SH-SY5Y (cell line): ENCODE results near the gene FRMD4A.

Source experiments
- GATA2 ChIP-seq: IDR thresholded peaks from 2 replicates; pipeline ENCODE4 v1.6.1; 2011; ENCODE audit warnings: mild to moderate bottlenecking, low read depth, low read length
- GATA3 ChIP-seq: IDR thresholded peaks from 2 replicates; pipeline ENCODE4 v1.6.1; 2011; ENCODE audit warnings: low read depth, mild to moderate bottlenecking, low read length, moderate library complexity

DNA sequence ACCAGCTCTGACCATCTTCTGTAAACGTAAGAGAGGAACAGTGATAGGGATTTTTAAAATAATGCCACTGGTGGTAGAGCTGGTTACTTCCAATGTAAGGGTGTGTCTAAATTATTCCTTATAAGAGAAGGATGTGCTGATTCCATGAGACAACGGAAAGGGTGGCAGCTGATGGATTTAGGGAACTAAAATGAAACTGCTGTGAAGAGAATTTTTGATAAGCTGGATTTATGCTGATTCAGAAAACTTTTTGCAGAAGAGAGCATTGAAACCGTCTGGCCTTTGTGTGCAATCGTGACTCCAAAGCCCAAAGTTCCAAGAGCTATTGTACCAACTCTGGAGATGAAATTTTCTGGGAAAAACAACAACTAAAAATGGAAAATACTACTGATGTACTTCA is 443.0 kb downstream of the FRMD4A start:
- no peak for TF ChIP-seq GATA2
- no peak for TF ChIP-seq GATA3
